HepG2 (cell line): ENCODE measurements around the gene MAPK1. TPM values are rescaled to one million over a fixed set of nuclear protein-coding genes. Genes with fewer than 3 reads are reported as not detected.
A peak's percentile ranks its signal among the peaks of the same experiment; 100 is the strongest.

Source experiments
- ATAD3A ChIP-seq: sonication (generic); formaldehyde crosslinking; IDR thresholded peaks from 2 replicates; pipeline ENCODE4 v1.4.0; 2020; ENCODE audit warnings: missing genetic modification reagents
- ATF6 ChIP-seq: sonication (generic); formaldehyde crosslinking; conservative IDR thresholded peaks from 2 replicates; pipeline ENCODE4 v1.4.0; 2020; ENCODE audit warnings: missing genetic modification reagents
- BRCA1 ChIP-seq: sonication (generic); formaldehyde crosslinking; IDR thresholded peaks from 2 replicates; pipeline ENCODE4 v1.4.0; 2020; ENCODE audit warnings: missing genetic modification reagents
- ELK4 ChIP-seq: sonication (generic); formaldehyde crosslinking; IDR thresholded peaks from 2 replicates; pipeline ENCODE4 v1.9.0; 2021; ENCODE audit warnings: missing genetic modification reagents, borderline replicate concordance
- ETV5 ChIP-seq: IDR thresholded peaks from 2 replicates; pipeline ENCODE4 v1.6.1; 2018; ENCODE audit warnings: missing biosample characterization, missing genetic modification reagents, inconsistent platforms, borderline replicate concordance
- EZH2 ChIP-seq: conservative IDR thresholded peaks from 2 replicates; pipeline ENCODE4 v1.6.1; 2012; ENCODE audit warnings: mild to moderate bottlenecking, low read depth, low read length, moderate library complexity
- HOXA9 ChIP-seq: sonication (generic); formaldehyde crosslinking; IDR thresholded peaks from 2 replicates; pipeline ENCODE4 v1.8.1; 2022; ENCODE audit warnings: missing genetic modification reagents, mild to moderate bottlenecking, moderate library complexity, borderline replicate concordance
- KDM5B ChIP-seq: sonication (generic); formaldehyde crosslinking; IDR thresholded peaks from 2 replicates; pipeline ENCODE4 v1.4.0; 2020; ENCODE audit warnings: missing genetic modification reagents, mild to moderate bottlenecking, borderline replicate concordance
- MEF2D ChIP-seq: sonication (generic); formaldehyde crosslinking; IDR thresholded peaks from 2 replicates; pipeline ENCODE4 v1.5.1; 2020; ENCODE audit warnings: mild to moderate bottlenecking, missing genetic modification reagents
- RARG ChIP-seq: sonication (generic); formaldehyde crosslinking; IDR thresholded peaks from 2 replicates; pipeline ENCODE4 v1.4.0; 2020; ENCODE audit warnings: low read depth, mild to moderate bottlenecking, missing genetic modification reagents
- SIX1 ChIP-seq: sonication (generic); formaldehyde crosslinking; IDR thresholded peaks from 2 replicates; pipeline ENCODE4 v1.4.0; 2020; ENCODE audit warnings: missing genetic modification reagents, borderline replicate concordance
- ZBTB49 ChIP-seq: sonication (generic); formaldehyde crosslinking; IDR thresholded peaks from 2 replicates; pipeline ENCODE4 v1.4.0; 2020; ENCODE audit warnings: missing genetic modification reagents, borderline replicate concordance
- ZBTB7B ChIP-seq: sonication (generic); formaldehyde crosslinking; IDR thresholded peaks from 2 replicates; pipeline ENCODE4 v1.4.0; 2020; ENCODE audit warnings: missing genetic modification reagents
- ZNF138 ChIP-seq: sonication (generic); formaldehyde crosslinking; IDR thresholded peaks from 2 replicates; pipeline ENCODE4 v1.5.0; 2020; ENCODE audit warnings: mild to moderate bottlenecking, low read depth, missing genetic modification reagents
- ZNF460 ChIP-seq: sonication (generic); formaldehyde crosslinking; IDR thresholded peaks from 2 replicates; pipeline ENCODE4 v1.5.1; 2020; ENCODE audit warnings: missing genetic modification reagents, mild to moderate bottlenecking, borderline replicate concordance
- ZNF567 ChIP-seq: sonication (generic); formaldehyde crosslinking; IDR thresholded peaks from 2 replicates; pipeline ENCODE4 v1.8.1; 2023; ENCODE audit warnings: mild to moderate bottlenecking, missing genetic modification reagents, borderline replicate concordance
- ZNF629 ChIP-seq: sonication (generic); formaldehyde crosslinking; conservative IDR thresholded peaks from 2 replicates; pipeline ENCODE4 v1.5.0; 2020; ENCODE audit warnings: missing genetic modification reagents
- ZNF747 ChIP-seq: sonication (generic); formaldehyde crosslinking; IDR thresholded peaks from 2 replicates; pipeline ENCODE4 v1.8.1; 2023; ENCODE audit warnings: missing genetic modification reagents, mild to moderate bottlenecking, borderline replicate concordance
- ZSCAN21 ChIP-seq: sonication (generic); formaldehyde crosslinking; IDR thresholded peaks from 2 replicates; pipeline ENCODE4 v1.8.0; 2022; ENCODE audit warnings: mild to moderate bottlenecking, missing genetic modification reagents, moderate library complexity, borderline replicate concordance
- ZZZ3 ChIP-seq: sonication (generic); formaldehyde crosslinking; IDR thresholded peaks from 2 replicates; pipeline ENCODE4 v1.4.0; 2020; ENCODE audit warnings: missing genetic modification reagents, mild to moderate bottlenecking, borderline replicate concordance
- polyA plus RNA-seq, 8 experiments: library from polyadenylated mRNA; depleted of rRNA in 3 of 8; stranded (reverse) in 7 of 8; unstranded in 1 of 8; fragments of >200 nt; fragmentation: Illumina TruSeq in 4 of 8; extraction: Trizol in 4 of 8; gene quantifications; 2 replicates each; pipeline versions ENCODE4 v1.2.1 to v1.2.3, GENCODE V29; 2011 to 2016; ENCODE audit warnings: low read depth in 4 of 8, missing spikeins in 1 of 8, mixed read lengths in 1 of 8; ENCODE audit not compliant: insufficient read depth in 1 of 8
- total RNA-seq, 5 experiments: library from RNA; depleted of rRNA; stranded (reverse); fragments of >200 nt; fragmentation: Illumina TruSeq; extraction: Trizol; gene quantifications; 2 replicates each; pipeline ENCODE4 v1.2.3, GENCODE V29; 2016; ENCODE audit warnings: low read depth in 1 of 5

Gene MAPK1
- total and polyA plus RNA-seq, 2 of the 13 experiments (the other 11 are each of a cell fraction or from before 2014, with no cell fraction given) = 107 to 114 TPM

- TF ChIP-seq ZNF138 (CRISPR knock-in tag) (0 out of 2 replicates have a peak, but pooled peaks have one; percentile 34), ATF6 (CRISPR knock-in tag) (no peak), MEF2D (CRISPR knock-in tag) (peak; percentile 51; the same call in 1 of the 2 replicates), KDM5B (CRISPR knock-in tag) (peak; percentile 65; the same call in 1 of the 2 replicates), RARG (CRISPR knock-in tag) (no peak), BRCA1 (CRISPR knock-in tag) (0 out of 2 replicates have a peak, but pooled peaks have one; percentile 63), ZNF567 (CRISPR knock-in tag) (no peak), ZNF460 (no peak; the same call in 1 of the 2 replicates), HOXA9 (0 out of 2 replicates have a peak, but pooled peaks have one; percentile 88), ZBTB7B (CRISPR knock-in tag) (peak; percentile 98), EZH2 (no peak), ZNF747 (CRISPR knock-in tag) (peak; percentile 79; the same call in 1 of the 2 replicates), ATAD3A (CRISPR knock-in tag) (no peak), ZNF629 (0 out of 2 replicates have a peak, but pooled peaks have one; percentile 9), ZSCAN21 (CRISPR knock-in tag) (peak; percentile 71; the same call in 1 of the 2 replicates), ZBTB49 (no peak), ZZZ3 (CRISPR knock-in tag) (no peak), ETV5 (peak; percentile 91), SIX1 (CRISPR knock-in tag) (no peak), ELK4 (peak; percentile 51; the same call in 1 of the 2 replicates)
Observed at GRCh38 chr22:21867528-21868266, at the start of gene MAPK1 (continued).
